ENCODE measurements around the gene CENPU. TPM values are rescaled to one million over a fixed set of nuclear protein-coding genes. Genes with fewer than 3 reads are reported as not detected.

CENPU gene
- total and polyA plus RNA-seq, 2 of the 13 experiments (the other 11 are each of a cell fraction or from before 2014, with no cell fraction given): 11.7 to 35.8 TPM

- no peak for TF ChIP-seq MBNL3 (CRISPR knock-in tag; conservative IDR thresholded peaks at IDR 0.05)
- no peak for TF ChIP-seq ZC3H4 (CRISPR knock-in tag; IDR thresholded peaks at IDR 0.05; ENCODE audit: borderline replicate concordance)
- TF ChIP-seq SP1 (IDR thresholded peaks at IDR 0.05): no peak
- peak; percentile 91 for TF ChIP-seq SP1 (CRISPR knock-in tag; IDR thresholded peaks at IDR 0.05)
- no peak; the same call in 1 of the 2 replicates for TF ChIP-seq CC2D1A (CRISPR knock-in tag; IDR thresholded peaks at IDR 0.05)
- TF ChIP-seq ZNF841 (CRISPR knock-in tag; IDR thresholded peaks at IDR 0.05; ENCODE audit: borderline replicate concordance): 0 out of 2 replicates have a peak, but pooled peaks have one; percentile 35
- no peak for TF ChIP-seq PHB2 (IDR thresholded peaks at IDR 0.05; ENCODE audit: partially characterized antibody)
- peak; percentile 82 for TF ChIP-seq IKZF4 (CRISPR knock-in tag; IDR thresholded peaks at IDR 0.05; ENCODE audit: borderline replicate concordance, low read depth, not compliant biosample characterization)
- TF ChIP-seq ZNF256 (CRISPR knock-in tag; conservative IDR thresholded peaks at IDR 0.05): peak; percentile 94
- peak; percentile 98 for TF ChIP-seq SAP130 (CRISPR knock-in tag; IDR thresholded peaks at IDR 0.05; ENCODE audit: low read depth)
- peak; percentile 94; the same call in 1 of the 2 replicates for TF ChIP-seq MIER3 (CRISPR knock-in tag; IDR thresholded peaks at IDR 0.05; ENCODE audit: borderline replicate concordance)
- peak; percentile 80 for TF ChIP-seq SNAPC2 (CRISPR knock-in tag; IDR thresholded peaks at IDR 0.05)
- peak; percentile 89; the same call in 1 of the 2 replicates for TF ChIP-seq ZSCAN5A (CRISPR knock-in tag; IDR thresholded peaks at IDR 0.05; ENCODE audit: borderline replicate concordance)
- peak; percentile 84; the same call in 1 of the 2 replicates for TF ChIP-seq ZNF317 (CRISPR knock-in tag; IDR thresholded peaks at IDR 0.05)
- peak; percentile 96 for TF ChIP-seq ZNF792 (CRISPR knock-in tag; IDR thresholded peaks at IDR 0.05)
- TF ChIP-seq ARID3A (IDR thresholded peaks at IDR 0.05; ENCODE audit: low read depth, low read length): peak; percentile 77
- TF ChIP-seq TAF1 (CRISPR knock-in tag; IDR thresholded peaks at IDR 0.05): peak; percentile 72; the same call in 1 of the 2 replicates
- peak; percentile 37; the same call in 1 of the 2 replicates for TF ChIP-seq HMG20A (CRISPR knock-in tag; IDR thresholded peaks at IDR 0.05; ENCODE audit: borderline replicate concordance)
- no peak for TF ChIP-seq RBM22 (optimal IDR thresholded peaks at IDR 0.05; ENCODE audit: low read length)
- peak; percentile 75; the same call in 1 of the 2 replicates for TF ChIP-seq THAP7 (CRISPR knock-in tag; IDR thresholded peaks at IDR 0.05)
- peak; percentile 90 for TF ChIP-seq HOXD1 (CRISPR knock-in tag; IDR thresholded peaks at IDR 0.05)
- no peak for TF ChIP-seq SUZ12 (IDR thresholded peaks at IDR 0.05; ENCODE audit: low read depth, low read length)
- no peak for TF ChIP-seq THYN1 (CRISPR knock-in tag; IDR thresholded peaks at IDR 0.05; ENCODE audit: borderline replicate concordance, low read depth)
- no peak for TF ChIP-seq GABPA (IDR thresholded peaks at IDR 0.05; ENCODE audit: low read depth, low read length)
- peak; percentile 80 for TF ChIP-seq GABPA (CRISPR knock-in tag; IDR thresholded peaks at IDR 0.05; ENCODE audit: low read depth)
- TF ChIP-seq ZNF329 (CRISPR knock-in tag; IDR thresholded peaks at IDR 0.05; ENCODE audit: low read depth): no peak
- no peak for TF ChIP-seq ZNF644 (CRISPR knock-in tag; IDR thresholded peaks at IDR 0.05; ENCODE audit: low read depth)
- TF ChIP-seq IKZF1 (IDR thresholded peaks at IDR 0.05): no peak
- TF ChIP-seq PAX8 (CRISPR knock-in tag; IDR thresholded peaks at IDR 0.05; ENCODE audit: borderline replicate concordance): no peak
Observed at GRCh38 chr4:184733654-184734524, at the start of gene CENPU (continued).
